ENCODE results near the gene FBN1.
A peak's percentile ranks its signal among the peaks of the same experiment; 100 is the strongest.

Gene FBN1

DNA sequence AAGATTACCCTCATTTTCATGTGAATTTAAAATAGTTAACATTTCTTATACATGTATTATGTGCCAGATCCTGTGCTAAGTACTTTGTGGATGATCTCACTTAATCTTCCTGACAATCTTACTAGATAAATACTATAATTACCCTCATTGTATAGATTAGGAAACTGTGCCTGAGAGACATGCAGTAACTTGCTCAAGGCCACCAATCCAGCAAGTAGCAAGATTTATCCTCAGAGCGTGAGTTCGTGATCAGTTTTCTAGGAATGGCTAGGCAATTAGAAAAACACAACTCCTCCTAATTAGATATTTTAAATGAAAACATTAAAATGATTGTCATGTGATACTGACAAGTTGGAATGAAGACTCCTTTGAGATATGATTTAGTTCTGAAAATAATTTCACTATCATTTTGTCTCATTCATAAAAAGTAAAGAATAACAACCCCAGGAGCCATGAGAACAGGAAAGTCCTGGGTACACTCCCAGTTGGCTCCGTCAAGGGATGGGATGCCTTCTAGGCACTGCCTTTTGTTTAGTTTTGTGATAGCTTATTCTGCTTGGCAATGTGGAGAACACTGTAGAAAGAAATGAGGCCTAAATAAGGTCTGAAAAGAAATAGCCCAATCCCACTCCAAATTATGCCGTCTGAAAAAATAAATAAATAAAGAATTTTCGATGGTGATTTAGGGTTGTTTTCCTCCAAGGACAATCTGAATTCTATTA lies 61.3 kb downstream of the FBN1 start:
- no peaks in the 10 kb centered on the region for H3K27me3 Mint-ChIP-seq (ENCODE audit: low read depth, poor library complexity)
- H3K36me3 Mint-ChIP-seq (ENCODE audit: low read depth), result no peaks in the 10 kb centered on the region
- H3K4me3 Mint-ChIP-seq, result no peak overlapping the region
- TF ChIP-seq, protein P1, sequence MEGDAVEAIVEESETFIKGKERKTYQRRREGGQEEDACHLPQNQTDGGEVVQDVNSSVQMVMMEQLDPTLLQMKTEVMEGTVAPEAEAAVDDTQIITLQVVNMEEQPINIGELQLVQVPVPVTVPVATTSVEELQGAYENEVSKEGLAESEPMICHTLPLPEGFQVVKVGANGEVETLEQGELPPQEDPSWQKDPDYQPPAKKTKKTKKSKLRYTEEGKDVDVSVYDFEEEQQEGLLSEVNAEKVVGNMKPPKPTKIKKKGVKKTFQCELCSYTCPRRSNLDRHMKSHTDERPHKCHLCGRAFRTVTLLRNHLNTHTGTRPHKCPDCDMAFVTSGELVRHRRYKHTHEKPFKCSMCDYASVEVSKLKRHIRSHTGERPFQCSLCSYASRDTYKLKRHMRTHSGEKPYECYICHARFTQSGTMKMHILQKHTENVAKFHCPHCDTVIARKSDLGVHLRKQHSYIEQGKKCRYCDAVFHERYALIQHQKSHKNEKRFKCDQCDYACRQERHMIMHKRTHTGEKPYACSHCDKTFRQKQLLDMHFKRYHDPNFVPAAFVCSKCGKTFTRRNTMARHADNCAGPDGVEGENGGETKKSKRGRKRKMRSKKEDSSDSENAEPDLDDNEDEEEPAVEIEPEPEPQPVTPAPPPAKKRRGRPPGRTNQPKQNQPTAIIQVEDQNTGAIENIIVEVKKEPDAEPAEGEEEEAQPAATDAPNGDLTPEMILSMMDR (IDR thresholded peaks at IDR 0.05), result no peak
- no peak overlapping the region for H3K27ac Mint-ChIP-seq
- H3K4me1 Mint-ChIP-seq, result peaks cover 10% of the 10 kb centered on the region
- no peaks in the 10 kb centered on the region for H3K9me3 Mint-ChIP-seq
- no peak for DNase-seq

DNA sequence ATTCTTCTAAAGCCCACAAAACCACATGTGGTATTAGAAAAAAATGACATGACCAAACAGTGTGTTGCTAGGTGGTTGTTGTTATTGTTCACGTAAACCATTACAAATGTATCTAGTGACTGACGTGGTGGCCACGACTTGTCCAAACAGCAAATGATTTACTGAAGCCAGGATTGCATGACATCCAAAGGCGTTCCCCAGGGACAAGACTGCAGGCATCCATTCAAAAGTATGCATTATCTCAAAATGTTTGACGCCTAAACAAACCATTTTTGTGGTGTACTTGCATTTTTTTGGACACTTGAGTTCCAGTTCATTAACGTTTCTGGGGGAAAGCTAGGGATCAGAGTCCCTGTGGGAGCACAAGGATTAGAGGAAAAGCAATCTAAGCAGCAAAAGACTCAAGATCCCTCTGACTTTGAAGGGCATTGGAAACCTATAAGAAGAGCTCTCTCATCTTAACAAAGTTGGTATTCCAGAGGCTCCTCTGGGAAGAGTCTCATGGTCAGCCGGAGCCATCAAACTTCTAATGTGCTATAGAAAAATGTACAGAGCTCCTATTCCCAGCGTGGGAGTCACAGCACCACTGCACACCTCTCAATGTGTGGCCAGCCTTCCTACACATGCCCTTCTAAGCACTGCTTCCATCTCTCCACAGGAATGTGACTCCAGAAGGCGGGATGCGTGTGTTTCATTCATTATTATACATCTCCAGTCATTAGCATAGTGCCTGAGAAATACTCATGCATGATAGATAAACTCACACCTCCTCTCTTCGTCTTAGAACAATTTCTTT lies 62.9 kb downstream of the FBN1 start:
- TF ChIP-seq, protein P1 (IDR thresholded peaks at IDR 0.05), result no peak
- Mint-ChIP-seq H3K4me3 (no peak overlapping the region), H3K4me1 (peaks cover 10% of the 10 kb centered on the region), H3K36me3 (ENCODE audit: low read depth) (no peaks in the 10 kb centered on the region), H3K9me3 (no peaks in the 10 kb centered on the region), H3K27me3 (ENCODE audit: low read depth, poor library complexity) (no peaks in the 10 kb centered on the region), H3K27ac (peak overlapping the region; percentile 79)
- peak; percentile 8 for DNase-seq

DNA sequence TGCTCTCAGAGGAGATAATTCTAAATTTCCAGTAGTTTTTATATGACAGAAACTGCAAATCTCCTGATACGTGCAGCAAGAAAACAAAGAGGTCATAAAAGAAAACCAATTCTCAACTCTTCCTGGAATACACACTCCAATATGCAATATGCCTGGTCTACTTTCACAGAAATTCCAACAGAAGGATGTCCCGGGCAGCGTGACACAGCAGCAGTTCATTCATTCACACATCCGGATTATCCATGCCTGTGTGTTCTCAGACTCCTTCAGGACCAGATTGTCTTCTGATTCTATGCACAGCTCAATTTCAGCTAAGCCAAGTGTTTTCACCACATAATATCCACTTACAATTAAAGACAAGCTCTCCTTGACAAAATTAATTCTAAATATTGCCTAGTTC lies 64.3 kb downstream of the FBN1 start:
- H3K36me3 Mint-ChIP-seq (ENCODE audit: low read depth), result no peaks in the 10 kb centered on the region
- no peak for DNase-seq
- TF ChIP-seq, protein P1 (IDR thresholded peaks at IDR 0.05), result no peak
- no peak overlapping the region for H3K4me3 Mint-ChIP-seq
- H3K27ac Mint-ChIP-seq, result peak overlapping the region; percentile 62
- H3K9me3 Mint-ChIP-seq, result no peaks in the 10 kb centered on the region
- H3K27me3 Mint-ChIP-seq (ENCODE audit: low read depth, poor library complexity), result no peaks in the 10 kb centered on the region
- H3K4me1 Mint-ChIP-seq, result peaks cover 10% of the 10 kb centered on the region

DNA sequence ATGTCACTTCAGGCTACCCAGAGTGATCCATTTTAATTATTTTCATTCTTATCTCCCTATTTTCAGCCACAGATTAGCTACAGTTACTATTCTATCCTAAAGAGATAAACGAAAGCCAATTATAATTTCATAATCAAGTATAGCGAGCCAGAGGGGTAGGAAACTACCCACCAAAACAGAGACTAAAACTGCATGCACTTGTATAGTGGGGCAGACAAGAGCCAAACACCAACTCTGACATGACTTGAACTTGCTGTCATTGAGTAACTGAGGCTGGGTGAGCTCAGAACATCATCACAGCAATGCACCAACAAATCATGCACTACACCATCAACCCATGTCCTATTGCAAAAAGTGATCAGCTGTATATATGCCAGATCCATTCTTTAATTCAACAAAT lies 64.8 kb downstream of the FBN1 start:
- Mint-ChIP-seq H3K4me3 (no peak overlapping the region), H3K36me3 (ENCODE audit: low read depth) (no peaks in the 10 kb centered on the region), H3K27ac (no peak overlapping the region), H3K27me3 (ENCODE audit: low read depth, poor library complexity) (no peaks in the 10 kb centered on the region), H3K9me3 (no peaks in the 10 kb centered on the region), H3K4me1 (peaks cover 10% of the 10 kb centered on the region)
- DNase-seq, result no peak
- TF ChIP-seq, protein P1 (IDR thresholded peaks at IDR 0.05), result no peak

DNA sequence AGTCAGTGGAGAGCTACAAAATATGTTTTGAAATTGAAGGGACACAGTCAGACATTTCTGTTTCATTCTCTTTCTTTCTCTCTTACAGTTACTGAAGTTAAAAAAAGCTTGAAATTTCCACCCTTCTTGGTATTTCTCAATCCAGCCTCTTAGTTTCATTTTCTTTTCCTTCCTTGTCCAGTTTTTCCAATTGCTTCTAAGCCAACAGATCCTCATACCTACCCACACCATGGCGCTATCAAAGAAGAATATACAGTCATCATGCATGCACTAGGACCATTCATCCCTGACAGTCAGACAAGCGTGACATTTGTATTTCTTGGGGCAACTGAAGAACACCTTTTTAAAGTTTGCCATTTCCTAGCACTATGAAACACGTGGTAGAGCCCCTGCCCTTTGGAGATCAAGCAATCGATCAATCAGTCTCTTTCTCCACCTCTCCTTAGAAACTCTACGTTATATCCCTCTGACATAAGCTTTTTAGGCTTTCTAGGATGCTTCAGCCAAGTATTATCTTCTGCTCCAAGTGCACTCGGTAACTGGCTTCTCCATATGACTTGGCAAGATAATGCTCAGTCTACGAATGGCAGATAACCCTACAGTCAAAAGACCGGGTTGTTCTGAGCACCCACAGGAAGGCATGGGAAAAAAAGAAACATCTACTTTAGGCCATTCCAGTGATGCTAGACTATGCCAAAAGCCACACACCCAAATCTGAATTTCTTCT lies 65.4 kb downstream of the FBN1 start:
- H3K36me3 Mint-ChIP-seq (ENCODE audit: low read depth), result no peaks in the 10 kb centered on the region
- peaks cover 10% of the 10 kb centered on the region for H3K4me1 Mint-ChIP-seq
- TF ChIP-seq, protein P1 (IDR thresholded peaks at IDR 0.05), result no peak
- no peaks in the 10 kb centered on the region for H3K27me3 Mint-ChIP-seq (ENCODE audit: low read depth, poor library complexity)
- no peak overlapping the region for H3K4me3 Mint-ChIP-seq
- H3K9me3 Mint-ChIP-seq, result no peaks in the 10 kb centered on the region
- DNase-seq, result no peak
- H3K27ac Mint-ChIP-seq, result no peak overlapping the region
